GM21381 (cell line): ENCODE data around the gene NBEA.
"Not testable (repeated sequence)": the region's sequence is repeated elsewhere in the genome, so short reads cannot be mapped to it uniquely, and the experiment has no call there.

ENCODE experiments used
- ATAC-seq: cut with Tn5 transposase; IDR thresholded peaks from one replicate; pipeline ENCODE4 v1.9.1; 2021; ENCODE audit warnings: mild to moderate bottlenecking, moderate library complexity; ENCODE audit not compliant: unreplicated experiment

The NBEA gene

DNA sequence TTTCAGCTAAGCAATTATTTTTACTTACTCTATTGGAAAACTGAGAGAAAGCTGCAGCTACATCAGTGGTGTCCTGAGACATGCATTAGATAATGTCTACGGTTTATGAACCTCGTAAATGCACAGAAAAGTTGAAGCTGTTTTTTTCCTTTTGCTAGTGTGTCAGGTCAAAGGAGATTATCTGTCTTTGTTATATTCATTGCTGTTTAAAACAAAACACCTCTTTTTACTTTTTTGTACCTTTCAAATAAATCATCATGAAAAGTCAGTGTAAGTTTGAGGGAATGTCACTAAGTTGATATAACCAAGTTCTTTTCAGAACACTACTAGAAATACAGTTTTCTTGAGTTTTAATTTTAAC, 2.2 kb downstream of the NBEA start:
- ATAC-seq = no peak

DNA sequence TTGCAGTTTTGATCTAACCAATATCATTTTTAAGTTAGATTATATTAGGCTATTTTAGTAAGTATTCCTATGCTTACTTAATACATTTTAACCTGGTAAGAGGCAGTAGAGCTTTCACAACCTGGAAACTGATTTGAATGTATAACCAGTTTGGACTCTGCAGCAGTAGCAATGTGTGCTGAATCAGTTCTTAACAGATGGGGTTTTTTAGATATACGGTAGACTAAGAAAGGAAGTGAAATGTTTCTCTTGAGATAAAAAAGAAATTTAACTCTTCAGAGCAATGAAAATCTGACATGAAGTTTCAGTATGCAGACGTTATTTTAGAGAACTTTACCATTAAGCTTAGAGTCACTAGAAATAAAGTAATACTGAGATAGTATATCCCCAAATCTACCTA, 2.7 kb downstream of the NBEA start:
- ATAC-seq = no peak

DNA sequence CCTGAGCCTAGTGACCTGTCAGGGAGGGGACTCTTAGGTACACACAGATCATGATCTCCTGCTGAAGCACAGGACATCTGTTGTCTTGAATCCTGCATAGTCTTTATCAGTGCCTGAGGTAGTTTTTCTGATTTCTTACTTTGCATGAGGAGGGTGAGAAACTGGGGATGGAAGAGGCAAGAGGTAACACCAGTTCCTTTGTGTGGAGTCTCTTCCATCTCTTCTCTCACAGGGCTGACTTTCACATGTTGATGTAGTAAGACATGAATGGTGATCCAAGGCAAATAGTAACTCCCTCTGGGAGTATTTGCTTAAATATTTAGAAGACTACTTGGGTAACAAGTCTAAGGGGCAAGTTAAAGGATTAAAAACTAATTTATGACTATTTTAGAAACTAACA, 9.5 kb downstream of the NBEA start:
- no peak for ATAC-seq

GRCh38 chr13:34959489-34959888, 17.4 kb downstream of the NBEA start:
- no peak for ATAC-seq

GRCh38 chr13:34964558-34964957, 22.5 kb downstream of the NBEA start:
- ATAC-seq = no peak

DNA sequence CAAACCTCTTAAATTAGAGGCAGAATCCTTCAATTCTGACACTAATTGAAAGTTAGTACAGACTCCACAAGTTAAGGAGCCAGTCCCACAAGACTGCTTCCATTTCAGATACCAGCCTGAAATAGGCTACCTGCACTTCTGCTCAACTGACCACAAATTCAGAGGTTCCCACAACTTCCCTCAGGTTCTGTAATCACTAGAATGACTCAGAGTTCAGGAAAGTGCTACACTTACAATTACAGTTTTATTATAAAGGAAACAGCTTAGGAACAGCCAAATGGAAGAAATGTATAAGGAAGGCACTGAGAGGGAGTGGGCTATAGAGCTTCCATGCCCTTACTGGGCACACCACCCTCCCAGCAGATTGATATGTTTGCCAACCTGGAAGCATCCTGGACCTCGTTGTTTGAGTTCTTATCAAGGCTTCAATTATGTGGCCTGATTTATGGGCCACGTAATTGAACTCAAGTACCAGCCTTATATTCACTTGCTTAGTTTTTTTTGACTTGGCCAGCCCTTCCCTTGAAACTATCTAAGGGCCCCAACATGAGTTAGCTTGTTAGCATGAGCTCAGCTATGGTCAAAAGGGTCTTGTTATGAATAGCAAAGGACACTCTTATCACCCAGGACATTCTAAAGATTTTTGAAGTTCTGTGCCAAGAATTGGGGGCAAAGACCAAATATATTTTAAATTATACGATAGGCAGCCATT, 25.9 kb downstream of the NBEA start:
- ATAC-seq = no peak

- ATAC-seq = not testable (repeated sequence)
Observed at GRCh38 chr13:34969539-34969938, 27.5 kb downstream of the NBEA start.

DNA sequence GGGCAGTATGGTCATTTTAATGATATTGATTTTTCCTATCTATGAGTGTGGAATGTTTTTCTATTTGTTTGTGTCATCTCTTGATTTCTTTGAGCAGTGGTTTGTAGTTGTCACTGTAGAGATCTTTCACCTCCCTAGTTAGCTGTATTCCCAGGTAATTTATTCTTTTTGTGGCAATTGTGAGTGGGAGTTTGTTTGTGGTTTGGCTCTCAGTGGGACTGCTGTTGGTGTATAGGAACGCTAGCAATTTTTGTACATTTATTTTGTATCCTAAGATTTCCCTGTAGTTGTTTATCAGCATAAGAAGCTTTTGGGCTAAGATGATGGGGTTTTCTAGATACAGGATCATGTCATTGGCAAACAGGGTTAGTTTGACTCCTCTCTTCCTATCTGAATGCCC, 28.9 kb downstream of the NBEA start:
- no peak for ATAC-seq

DNA sequence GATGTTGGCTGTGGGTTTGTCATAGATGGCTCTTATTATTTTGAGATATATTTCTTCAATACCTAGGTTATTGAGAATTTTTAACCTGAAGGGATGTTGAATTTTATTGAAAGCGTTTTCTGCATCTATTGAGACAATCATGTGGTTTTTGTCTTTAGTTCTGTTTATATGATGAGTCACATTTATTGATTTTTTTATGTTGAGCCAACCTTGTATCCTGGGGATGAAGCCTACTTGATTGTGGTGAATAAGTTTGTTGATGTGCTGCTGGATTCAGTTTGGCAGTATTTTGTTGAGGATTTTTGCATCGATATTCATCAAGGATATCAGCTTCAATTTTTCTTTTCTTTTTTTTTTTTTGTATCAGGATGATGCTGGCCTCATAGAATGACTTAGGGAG, 29.4 kb downstream of the NBEA start:
- ATAC-seq = no peak

- ATAC-seq = not testable (repeated sequence)
Observed at GRCh38 chr13:34985199-34985598, 43.1 kb downstream of the NBEA start.

DNA sequence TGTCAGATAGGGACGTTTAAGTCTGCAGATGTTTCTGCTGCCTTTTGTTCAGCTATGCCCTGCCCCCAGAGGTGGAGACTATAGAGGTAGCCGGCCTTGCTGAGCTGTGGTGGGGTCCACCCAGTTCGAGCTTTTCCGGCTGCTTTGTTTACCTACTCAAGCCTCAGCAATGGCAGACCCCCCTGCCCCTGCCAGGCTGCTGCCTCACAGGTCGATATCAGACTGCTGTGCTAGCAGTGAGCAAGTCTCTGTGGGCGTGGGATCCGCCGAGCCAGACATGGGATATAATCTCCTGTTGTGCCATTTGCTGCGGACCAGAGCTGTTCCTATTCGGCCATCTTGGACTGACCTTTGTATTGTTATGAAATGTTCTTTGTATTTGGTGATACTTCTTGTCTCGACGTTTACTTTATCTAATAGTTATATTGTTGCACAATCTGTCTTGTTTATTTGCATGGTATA, 46.3 kb downstream of the NBEA start:
- ATAC-seq = no peak

GRCh38 chr13:34990399-34991214, 48.5 kb downstream of the NBEA start:
- no peak for ATAC-seq

- no peak for ATAC-seq
Observed at GRCh38 chr13:34993470-34993869, 51.4 kb downstream of the NBEA start.

DNA sequence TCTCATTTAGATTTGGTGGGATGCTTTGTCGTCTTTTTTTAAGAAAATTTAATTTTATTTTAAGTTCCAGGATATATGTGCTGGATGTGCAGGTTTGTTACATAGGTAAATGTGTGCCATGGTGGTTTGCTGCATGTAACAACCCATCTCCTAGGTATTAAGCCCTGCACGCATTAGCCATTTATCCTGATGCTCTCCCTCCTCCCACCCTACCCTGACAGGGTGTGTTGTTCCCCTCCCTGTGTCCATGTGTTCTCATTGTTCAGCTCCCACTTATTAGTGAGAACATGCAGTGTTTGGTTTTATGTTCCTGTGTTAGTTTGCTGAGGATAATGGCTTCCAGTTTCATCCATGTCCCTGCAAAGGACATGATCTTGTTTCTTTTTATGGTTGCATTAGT, 61.7 kb downstream of the NBEA start:
- ATAC-seq = not testable (repeated sequence)

DNA sequence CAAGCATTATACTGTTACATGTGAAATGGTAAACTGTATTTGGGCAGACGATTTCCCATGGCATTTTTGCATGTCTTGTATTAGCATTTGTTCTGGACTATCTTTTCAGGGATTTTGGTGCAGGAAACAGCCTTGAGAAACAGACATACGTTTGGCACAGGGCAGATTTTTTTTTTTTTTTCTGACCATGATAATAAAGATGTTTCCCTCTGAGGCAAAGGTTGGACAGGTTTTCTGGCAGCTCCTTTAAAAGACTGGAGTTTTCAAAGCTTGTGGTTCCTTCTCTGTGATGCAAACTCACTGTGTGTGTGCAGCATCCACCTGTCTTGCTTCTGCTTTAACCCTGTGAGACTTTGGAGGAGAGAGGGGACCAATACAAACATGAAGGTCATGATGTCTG, 63.0 kb downstream of the NBEA start:
- no peak for ATAC-seq

- ATAC-seq = no peak
Observed at GRCh38 chr13:35014606-35015213, 72.6 kb downstream of the NBEA start.

DNA sequence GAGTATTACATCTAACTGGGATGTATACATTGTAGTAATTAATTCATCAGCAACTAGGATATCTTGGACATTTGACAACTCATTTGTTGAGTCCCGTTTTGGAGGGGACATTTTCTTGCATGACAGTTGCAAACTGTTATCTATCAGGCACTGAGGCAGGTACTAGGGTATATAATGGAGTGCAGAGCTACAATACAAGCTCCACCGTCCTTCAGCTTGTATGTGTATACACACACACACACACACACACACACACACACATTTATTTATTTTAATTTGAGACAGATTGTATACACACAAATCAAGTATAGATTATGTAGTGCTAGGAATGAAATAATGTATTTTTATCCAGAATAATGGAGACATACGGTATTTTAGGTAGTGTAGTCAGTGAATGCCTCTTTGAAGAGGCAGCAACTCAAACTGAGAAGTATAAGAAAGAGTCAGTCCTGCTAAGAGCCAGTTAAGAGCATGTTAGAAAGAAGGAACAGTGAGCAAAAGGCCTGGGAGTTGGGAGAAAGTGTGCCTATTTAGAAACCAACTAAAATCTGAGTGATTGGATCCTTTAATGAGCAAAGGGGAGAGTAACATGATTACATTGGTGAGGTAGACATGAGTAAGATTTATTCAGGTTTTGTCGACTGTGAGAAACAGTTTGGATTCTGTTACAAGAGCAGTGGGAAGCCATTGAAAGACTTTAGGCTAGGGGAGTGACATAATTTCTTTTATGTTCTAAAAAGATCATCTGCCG, 74.5 kb downstream of the NBEA start:
- no peak for ATAC-seq

GRCh38 chr13:35025314-35025713, 83.2 kb downstream of the NBEA start:
- ATAC-seq = no peak

- no peak for ATAC-seq
Observed at GRCh38 chr13:35028338-35028867, 86.3 kb downstream of the NBEA start.

GRCh38 chr13:35039012-35039411, 96.9 kb downstream of the NBEA start:
- no peak for ATAC-seq

GRCh38 chr13:35046587-35046986, 104.5 kb downstream of the NBEA start:
- no peak for ATAC-seq
